Progenitor cell of endocrine pancreas (in vitro differentiated cells): ENCODE data around the gene CTBP2. TPM values are rescaled to one million over a fixed set of nuclear protein-coding genes. Genes with fewer than 3 reads are reported as not detected.

Experiments used
- DNase-seq: peaks from one replicate; pipeline ENCODE4 v3.0.0; 2021; ENCODE audit warnings: low spot score; ENCODE audit not compliant: unreplicated experiment
- H3K27ac Mint-ChIP-seq: 2 replicates; pipeline ENCODE4 v1.8.0; 2021; ENCODE audit warnings: mild to moderate bottlenecking, moderate library complexity, mixed read lengths
- H3K27me3 Mint-ChIP-seq: 2 replicates; pipeline ENCODE4 v1.8.0; 2021; ENCODE audit warnings: mixed read lengths
- H3K36me3 Mint-ChIP-seq: 2 replicates; pipeline ENCODE4 v1.8.0; 2022; ENCODE audit warnings: mixed read lengths; ENCODE audit not compliant: insufficient read depth
- H3K4me1 Mint-ChIP-seq: 2 replicates; pipeline ENCODE4 v1.8.0; 2021; ENCODE audit warnings: low read depth, mixed read lengths
- H3K4me3 Mint-ChIP-seq: 2 replicates; pipeline ENCODE4 v1.8.0; 2021; ENCODE audit warnings: low read depth, mild to moderate bottlenecking, moderate library complexity, mixed read lengths
- H3K9me3 Mint-ChIP-seq: 2 replicates; pipeline ENCODE4 v1.8.0; 2021; ENCODE audit warnings: low read depth, mixed read lengths
- total RNA-seq: library from RNA; stranded (reverse); gene quantifications from 2 replicates; pipeline ENCODE4 v1.2.1, GENCODE V29; 2021
- TF ChIP-seq, protein P1 (sequence below): fragments of 200-600 bp; sonication (generic); IDR thresholded peaks from one replicate; pipeline ENCODE4 v1.5.0; 2021; ENCODE audit warnings: antibody characterized with exemption, mild to moderate bottlenecking; ENCODE audit not compliant: unreplicated experiment

The CTBP2 gene
- total RNA-seq, 1 donor from 2014 or later: 182 TPM

DNA sequence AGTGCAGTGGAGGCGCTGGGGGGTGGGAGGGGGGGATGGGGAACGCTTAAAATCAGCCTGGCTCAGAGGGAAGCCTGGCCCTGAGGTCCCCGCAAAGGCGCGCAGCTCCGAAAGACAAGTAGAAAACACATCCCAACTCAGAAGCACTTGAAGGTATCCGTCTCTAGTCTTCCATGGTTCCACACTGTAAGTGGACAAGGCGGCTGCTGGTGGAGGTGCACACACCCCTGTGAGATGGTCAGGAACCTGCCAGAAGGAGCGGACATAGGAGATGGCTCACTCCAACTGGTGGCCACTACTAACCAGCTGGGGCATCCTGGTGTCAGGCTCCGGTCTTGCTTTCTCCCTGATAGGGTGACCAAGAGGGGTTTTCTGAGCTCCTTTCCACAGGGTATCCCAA, 41.7 kb downstream of the CTBP2 start:
- TF ChIP-seq, protein P1, sequence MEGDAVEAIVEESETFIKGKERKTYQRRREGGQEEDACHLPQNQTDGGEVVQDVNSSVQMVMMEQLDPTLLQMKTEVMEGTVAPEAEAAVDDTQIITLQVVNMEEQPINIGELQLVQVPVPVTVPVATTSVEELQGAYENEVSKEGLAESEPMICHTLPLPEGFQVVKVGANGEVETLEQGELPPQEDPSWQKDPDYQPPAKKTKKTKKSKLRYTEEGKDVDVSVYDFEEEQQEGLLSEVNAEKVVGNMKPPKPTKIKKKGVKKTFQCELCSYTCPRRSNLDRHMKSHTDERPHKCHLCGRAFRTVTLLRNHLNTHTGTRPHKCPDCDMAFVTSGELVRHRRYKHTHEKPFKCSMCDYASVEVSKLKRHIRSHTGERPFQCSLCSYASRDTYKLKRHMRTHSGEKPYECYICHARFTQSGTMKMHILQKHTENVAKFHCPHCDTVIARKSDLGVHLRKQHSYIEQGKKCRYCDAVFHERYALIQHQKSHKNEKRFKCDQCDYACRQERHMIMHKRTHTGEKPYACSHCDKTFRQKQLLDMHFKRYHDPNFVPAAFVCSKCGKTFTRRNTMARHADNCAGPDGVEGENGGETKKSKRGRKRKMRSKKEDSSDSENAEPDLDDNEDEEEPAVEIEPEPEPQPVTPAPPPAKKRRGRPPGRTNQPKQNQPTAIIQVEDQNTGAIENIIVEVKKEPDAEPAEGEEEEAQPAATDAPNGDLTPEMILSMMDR: no peak
- peaks cover 7% of the 10 kb centered on the region for H3K36me3 Mint-ChIP-seq
- H3K4me1 Mint-ChIP-seq: peaks cover 43% of the 10 kb centered on the region
- H3K27ac Mint-ChIP-seq: peak overlapping the region; percentile 16
- DNase-seq: no peak
- no peak overlapping the region for H3K4me3 Mint-ChIP-seq
- H3K9me3 Mint-ChIP-seq: no peaks in the 10 kb centered on the region
- no peaks in the 10 kb centered on the region for H3K27me3 Mint-ChIP-seq

DNA sequence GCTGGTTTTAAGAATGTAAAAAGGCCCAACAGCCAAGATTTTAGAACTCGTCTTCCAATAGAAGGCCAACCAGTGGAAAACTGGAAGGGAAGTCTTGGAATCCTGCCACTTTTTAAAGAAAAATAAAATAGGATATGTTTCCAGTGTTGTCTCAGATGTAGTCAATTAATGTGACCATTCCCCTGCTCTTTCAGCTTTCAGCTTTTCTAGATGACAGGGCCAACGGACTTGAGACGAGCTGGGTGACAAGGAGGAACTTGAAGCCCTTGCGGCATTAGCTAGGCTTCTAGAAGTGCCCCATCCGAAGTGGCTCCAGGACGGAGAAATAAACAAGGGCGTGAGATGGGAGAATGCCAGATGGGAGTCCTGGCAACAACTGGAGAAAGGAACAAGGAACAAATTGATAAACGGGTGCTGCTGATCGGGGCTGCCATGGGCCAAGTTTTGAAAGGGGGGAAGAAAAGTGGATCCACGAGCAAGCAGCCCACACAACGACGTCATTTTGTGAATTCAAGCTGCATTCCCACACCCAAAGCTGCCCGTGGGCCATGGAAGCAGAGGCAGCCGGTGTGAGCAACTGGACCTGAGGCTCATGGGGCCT, 42.3 kb downstream of the CTBP2 start:
- H3K9me3 Mint-ChIP-seq: no peaks in the 10 kb centered on the region
- H3K4me1 Mint-ChIP-seq: peaks cover 40% of the 10 kb centered on the region
- no peak for DNase-seq
- TF ChIP-seq, protein P1: no peak
- H3K27me3 Mint-ChIP-seq: no peaks in the 10 kb centered on the region
- peaks cover 6% of the 10 kb centered on the region for H3K36me3 Mint-ChIP-seq
- no peak overlapping the region for H3K4me3 Mint-ChIP-seq
- peak overlapping the region; percentile 53 for H3K27ac Mint-ChIP-seq

DNA sequence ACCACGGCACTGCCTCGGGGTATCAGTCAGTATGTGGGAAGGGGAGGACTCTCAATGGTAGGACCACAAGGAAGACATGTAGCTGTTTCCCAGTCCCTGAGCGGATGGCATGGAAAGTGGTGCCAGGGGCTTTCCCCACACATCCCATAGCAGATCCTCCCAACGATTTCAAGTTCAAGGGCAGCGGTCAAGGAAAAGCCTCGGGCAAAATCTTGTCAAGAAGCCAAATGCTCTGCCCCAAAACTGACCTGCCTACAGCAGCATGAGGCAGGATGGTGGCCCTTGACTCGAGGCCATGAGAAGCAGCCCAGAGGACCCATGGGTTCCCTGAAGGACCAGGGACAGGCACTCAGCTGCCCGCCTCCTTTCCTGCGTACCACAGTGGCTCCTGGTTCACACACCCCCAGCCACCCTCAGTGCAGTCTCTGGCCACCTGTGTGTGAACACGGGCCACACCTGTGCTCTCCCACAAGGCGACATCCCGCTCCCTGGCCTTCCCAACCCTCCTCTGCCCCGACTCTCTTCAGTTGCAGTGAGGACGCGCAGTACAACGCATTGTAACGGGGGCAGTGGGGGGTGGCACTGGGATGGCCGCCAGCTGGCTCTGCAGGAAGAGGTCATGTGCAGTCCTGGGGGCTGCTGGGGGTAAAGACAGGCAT, 43.6 kb downstream of the CTBP2 start:
- no peak overlapping the region for H3K27ac Mint-ChIP-seq
- no peaks in the 10 kb centered on the region for H3K27me3 Mint-ChIP-seq
- no peaks in the 10 kb centered on the region for H3K9me3 Mint-ChIP-seq
- TF ChIP-seq, protein P1: no peak
- peaks cover 33% of the 10 kb centered on the region for H3K4me1 Mint-ChIP-seq
- DNase-seq: no peak
- peaks cover 3% of the 10 kb centered on the region for H3K36me3 Mint-ChIP-seq
- no peak overlapping the region for H3K4me3 Mint-ChIP-seq

DNA sequence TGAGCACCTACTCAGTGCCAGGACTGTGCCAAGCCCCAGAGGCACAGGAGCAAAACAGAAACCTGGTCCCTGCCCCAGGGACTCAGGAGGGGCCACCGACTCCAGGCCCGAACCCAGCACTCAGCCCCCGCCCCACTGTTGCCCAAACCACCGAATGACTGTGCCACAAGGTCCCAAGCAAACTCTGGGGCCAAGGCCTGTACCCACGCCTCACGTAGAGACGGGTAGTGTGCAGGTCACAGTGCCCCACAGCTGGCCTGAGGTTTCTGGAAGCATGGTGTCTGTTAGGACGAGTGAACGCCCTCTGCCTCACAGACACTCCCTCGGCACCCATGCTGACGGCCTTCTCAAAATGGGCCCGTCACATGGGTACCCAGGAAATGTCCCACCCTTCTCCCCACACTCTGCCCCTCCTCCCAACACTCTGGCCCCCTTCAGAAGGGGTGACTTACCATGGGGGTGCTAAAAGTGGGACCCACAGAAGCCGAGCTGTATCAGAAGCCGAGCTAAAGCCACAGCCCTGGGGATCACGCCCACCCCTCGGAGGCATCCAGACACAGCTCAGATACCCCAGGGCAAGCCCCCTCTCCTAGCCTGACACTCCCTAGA, 44.2 kb downstream of the CTBP2 start:
- H3K27ac Mint-ChIP-seq: peak overlapping the region; percentile 89
- no peak overlapping the region for H3K4me3 Mint-ChIP-seq
- DNase-seq: no peak
- H3K36me3 Mint-ChIP-seq: peaks cover 5% of the 10 kb centered on the region
- no peaks in the 10 kb centered on the region for H3K27me3 Mint-ChIP-seq
- peaks cover 33% of the 10 kb centered on the region for H3K4me1 Mint-ChIP-seq
- no peaks in the 10 kb centered on the region for H3K9me3 Mint-ChIP-seq
- TF ChIP-seq, protein P1: no peak

DNA sequence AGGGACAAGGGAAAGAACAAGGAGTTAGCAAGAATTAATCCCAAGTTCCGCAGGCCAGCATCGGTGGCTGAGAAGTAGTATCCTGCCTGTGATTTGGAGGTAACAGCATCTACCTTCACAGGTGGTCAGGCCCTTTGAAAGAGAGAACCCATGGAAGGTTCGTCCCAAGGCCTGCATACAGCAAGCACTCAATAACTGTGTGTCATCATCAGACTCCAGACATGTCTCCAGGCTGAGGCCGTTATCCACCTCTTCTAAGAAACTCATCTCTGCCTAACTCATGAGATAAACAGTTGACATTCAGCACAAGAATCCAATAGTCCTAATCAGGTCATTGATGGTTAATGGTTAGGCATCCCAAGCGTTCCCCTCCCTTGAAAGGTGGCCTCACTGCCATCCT, 45.0 kb downstream of the CTBP2 start:
- Mint-ChIP-seq H3K4me3 (no peak overlapping the region), H3K4me1 (peaks cover 30% of the 10 kb centered on the region), H3K36me3 (peaks cover 12% of the 10 kb centered on the region), H3K27me3 (no peaks in the 10 kb centered on the region), H3K9me3 (no peaks in the 10 kb centered on the region), H3K27ac (peak overlapping the region; percentile 89)
- no peak for DNase-seq
- TF ChIP-seq, protein P1: no peak
